HepG2 (cell line): ENCODE measurements around the gene MADCAM1. TPM values are rescaled to one million over a fixed set of nuclear protein-coding genes. Genes with fewer than 3 reads are reported as not detected.

Experiments
- KDM2A ChIP-seq: sonication (generic); formaldehyde crosslinking; IDR thresholded peaks from 2 replicates; pipeline ENCODE4 v1.4.0; 2020; ENCODE audit warnings: low read depth, missing genetic modification reagents, borderline replicate concordance
- MTA1 ChIP-seq: sonication (generic); formaldehyde crosslinking; IDR thresholded peaks from 2 replicates; pipeline ENCODE4 v1.4.0; 2020; ENCODE audit warnings: missing genetic modification reagents, mild to moderate bottlenecking, borderline replicate concordance
- NR2F6 ChIP-seq, 2 experiments: IDR thresholded peaks; 2 replicates each; pipeline ENCODE4 v1.6.1; 2016; ENCODE audit warnings: antibody characterized with exemption in 1 of 2, mild to moderate bottlenecking in 1 of 2
- SOX5 ChIP-seq: IDR thresholded peaks from 2 replicates; pipeline ENCODE4 v1.6.1; 2016; ENCODE audit warnings: borderline replicate concordance
- SP5 ChIP-seq: IDR thresholded peaks from 2 replicates; pipeline ENCODE4 v1.6.1; 2016; ENCODE audit warnings: low read depth, borderline replicate concordance
- ZZZ3 ChIP-seq: sonication (generic); formaldehyde crosslinking; IDR thresholded peaks from 2 replicates; pipeline ENCODE4 v1.4.0; 2020; ENCODE audit warnings: missing genetic modification reagents, mild to moderate bottlenecking, borderline replicate concordance
- polyA plus RNA-seq, 8 experiments: library from polyadenylated mRNA; depleted of rRNA in 3 of 8; stranded (reverse) in 7 of 8; unstranded in 1 of 8; fragments of >200 nt; fragmentation: Illumina TruSeq in 4 of 8; extraction: Trizol in 4 of 8; gene quantifications; 2 replicates each; pipeline versions ENCODE4 v1.2.1 to v1.2.3, GENCODE V29; 2011 to 2016; ENCODE audit warnings: low read depth in 4 of 8, missing spikeins in 1 of 8, mixed read lengths in 1 of 8; ENCODE audit not compliant: insufficient read depth in 1 of 8
- total RNA-seq, 5 experiments: library from RNA; depleted of rRNA; stranded (reverse); fragments of >200 nt; fragmentation: Illumina TruSeq; extraction: Trizol; gene quantifications; 2 replicates each; pipeline ENCODE4 v1.2.3, GENCODE V29; 2016; ENCODE audit warnings: low read depth in 1 of 5
- TF ChIP-seq, protein P1 (sequence below): sonication (generic); formaldehyde crosslinking; IDR thresholded peaks from 2 replicates; pipeline ENCODE4 v1.5.1; 2020; ENCODE audit warnings: mild to moderate bottlenecking, missing genetic modification reagents, moderate library complexity
- TF ChIP-seq, protein P2 (sequence below): sonication (generic); formaldehyde crosslinking; IDR thresholded peaks from 2 replicates; pipeline ENCODE4 v1.5.0; 2020; ENCODE audit warnings: mild to moderate bottlenecking, missing genetic modification reagents
- TF ChIP-seq, protein P3 (sequence below): sonication (generic); formaldehyde crosslinking; IDR thresholded peaks from 2 replicates; pipeline ENCODE4 v1.5.0; 2020; ENCODE audit warnings: missing genetic modification reagents
- TF ChIP-seq, protein P4 (sequence below): sonication (generic); formaldehyde crosslinking; IDR thresholded peaks from 2 replicates; pipeline ENCODE4 v1.9.0; 2022; ENCODE audit warnings: missing genetic modification reagents, mild to moderate bottlenecking, borderline replicate concordance
- TF ChIP-seq, protein P5 (sequence below): sonication (generic); formaldehyde crosslinking; IDR thresholded peaks from 2 replicates; pipeline ENCODE4 v1.5.0; 2020; ENCODE audit warnings: missing genetic modification reagents
- TF ChIP-seq, protein P6 (sequence below): IDR thresholded peaks from 2 replicates; pipeline ENCODE4 v1.6.1; 2016; ENCODE audit warnings: missing compliant biosample characterization, missing genetic modification reagents, borderline replicate concordance
- TF ChIP-seq, protein P7 (sequence below): sonication (generic); formaldehyde crosslinking; IDR thresholded peaks from 2 replicates; pipeline ENCODE4 v1.4.0; 2020; ENCODE audit warnings: missing genetic modification reagents

Gene MADCAM1
- total and polyA plus RNA-seq, 2 of the 13 experiments (the other 11 are each of a cell fraction or from before 2014, with no cell fraction given): 0.29 to 0.33 TPM

DNA sequence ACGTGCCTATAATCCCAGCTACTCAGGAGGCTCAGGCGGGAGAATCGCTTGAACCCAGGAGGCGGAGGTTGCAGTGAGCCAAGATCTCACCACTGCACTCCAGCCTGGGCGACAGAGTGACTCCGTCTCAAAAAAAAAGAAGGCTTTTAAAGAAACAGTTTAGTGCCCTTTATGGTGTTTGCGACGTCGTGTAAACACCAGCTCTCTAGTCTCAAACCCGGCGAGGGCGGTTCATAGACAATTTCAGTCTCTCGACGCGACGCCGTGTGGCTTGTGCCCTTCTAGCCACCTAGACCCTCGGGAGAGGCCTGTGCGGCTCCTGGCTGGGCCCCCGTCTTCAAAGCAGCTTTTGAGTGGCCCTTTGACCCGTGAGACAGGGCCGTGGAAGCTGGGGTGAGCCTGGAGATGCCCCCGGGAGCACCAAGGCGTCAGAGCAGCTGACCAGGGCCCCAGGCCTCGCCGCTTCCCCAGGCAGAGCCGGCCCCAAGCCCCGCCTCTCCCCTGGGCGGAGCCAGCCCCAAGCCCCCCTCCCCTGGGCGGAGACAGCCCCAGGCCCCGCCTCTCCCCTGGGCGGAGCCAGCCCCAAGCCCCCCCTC lies 5.0 kb upstream of the MADCAM1 start (continued):
- TF ChIP-seq, protein P1, sequence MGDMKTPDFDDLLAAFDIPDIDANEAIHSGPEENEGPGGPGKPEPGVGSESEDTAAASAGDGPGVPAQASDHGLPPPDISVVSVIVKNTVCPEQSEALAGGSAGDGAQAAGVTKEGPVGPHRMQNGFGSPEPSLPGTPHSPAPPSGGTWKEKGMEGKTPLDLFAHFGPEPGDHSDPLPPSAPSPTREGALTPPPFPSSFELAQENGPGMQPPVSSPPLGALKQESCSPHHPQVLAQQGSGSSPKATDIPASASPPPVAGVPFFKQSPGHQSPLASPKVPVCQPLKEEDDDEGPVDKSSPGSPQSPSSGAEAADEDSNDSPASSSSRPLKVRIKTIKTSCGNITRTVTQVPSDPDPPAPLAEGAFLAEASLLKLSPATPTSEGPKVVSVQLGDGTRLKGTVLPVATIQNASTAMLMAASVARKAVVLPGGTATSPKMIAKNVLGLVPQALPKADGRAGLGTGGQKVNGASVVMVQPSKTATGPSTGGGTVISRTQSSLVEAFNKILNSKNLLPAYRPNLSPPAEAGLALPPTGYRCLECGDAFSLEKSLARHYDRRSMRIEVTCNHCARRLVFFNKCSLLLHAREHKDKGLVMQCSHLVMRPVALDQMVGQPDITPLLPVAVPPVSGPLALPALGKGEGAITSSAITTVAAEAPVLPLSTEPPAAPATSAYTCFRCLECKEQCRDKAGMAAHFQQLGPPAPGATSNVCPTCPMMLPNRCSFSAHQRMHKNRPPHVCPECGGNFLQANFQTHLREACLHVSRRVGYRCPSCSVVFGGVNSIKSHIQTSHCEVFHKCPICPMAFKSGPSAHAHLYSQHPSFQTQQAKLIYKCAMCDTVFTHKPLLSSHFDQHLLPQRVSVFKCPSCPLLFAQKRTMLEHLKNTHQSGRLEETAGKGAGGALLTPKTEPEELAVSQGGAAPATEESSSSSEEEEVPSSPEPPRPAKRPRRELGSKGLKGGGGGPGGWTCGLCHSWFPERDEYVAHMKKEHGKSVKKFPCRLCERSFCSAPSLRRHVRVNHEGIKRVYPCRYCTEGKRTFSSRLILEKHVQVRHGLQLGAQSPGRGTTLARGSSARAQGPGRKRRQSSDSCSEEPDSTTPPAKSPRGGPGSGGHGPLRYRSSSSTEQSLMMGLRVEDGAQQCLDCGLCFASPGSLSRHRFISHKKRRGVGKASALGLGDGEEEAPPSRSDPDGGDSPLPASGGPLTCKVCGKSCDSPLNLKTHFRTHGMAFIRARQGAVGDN (CRISPR knock-in tag): peak; percentile 91
- peak; percentile 19; the same call in 1 of the 2 replicates for TF ChIP-seq NR2F6 (IDR thresholded peaks at IDR 0.05)
- TF ChIP-seq NR2F6 (CRISPR knock-in tag; IDR thresholded peaks at IDR 0.05): no peak
- peak; percentile 67 for TF ChIP-seq KDM2A (CRISPR knock-in tag)
- TF ChIP-seq, protein P2, sequence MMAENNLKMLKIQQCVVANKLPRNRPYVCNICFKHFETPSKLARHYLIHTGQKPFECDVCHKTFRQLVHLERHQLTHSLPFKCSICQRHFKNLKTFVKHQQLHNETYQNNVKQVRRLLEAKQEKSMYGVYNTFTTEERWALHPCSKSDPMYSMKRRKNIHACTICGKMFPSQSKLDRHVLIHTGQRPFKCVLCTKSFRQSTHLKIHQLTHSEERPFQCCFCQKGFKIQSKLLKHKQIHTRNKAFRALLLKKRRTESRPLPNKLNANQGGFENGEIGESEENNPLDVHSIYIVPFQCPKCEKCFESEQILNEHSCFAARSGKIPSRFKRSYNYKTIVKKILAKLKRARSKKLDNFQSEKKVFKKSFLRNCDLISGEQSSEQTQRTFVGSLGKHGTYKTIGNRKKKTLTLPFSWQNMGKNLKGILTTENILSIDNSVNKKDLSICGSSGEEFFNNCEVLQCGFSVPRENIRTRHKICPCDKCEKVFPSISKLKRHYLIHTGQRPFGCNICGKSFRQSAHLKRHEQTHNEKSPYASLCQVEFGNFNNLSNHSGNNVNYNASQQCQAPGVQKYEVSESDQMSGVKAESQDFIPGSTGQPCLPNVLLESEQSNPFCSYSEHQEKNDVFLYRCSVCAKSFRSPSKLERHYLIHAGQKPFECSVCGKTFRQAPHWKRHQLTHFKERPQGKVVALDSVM (CRISPR knock-in tag): peak; percentile 54; the same call in 1 of the 2 replicates
- TF ChIP-seq, protein P3, sequence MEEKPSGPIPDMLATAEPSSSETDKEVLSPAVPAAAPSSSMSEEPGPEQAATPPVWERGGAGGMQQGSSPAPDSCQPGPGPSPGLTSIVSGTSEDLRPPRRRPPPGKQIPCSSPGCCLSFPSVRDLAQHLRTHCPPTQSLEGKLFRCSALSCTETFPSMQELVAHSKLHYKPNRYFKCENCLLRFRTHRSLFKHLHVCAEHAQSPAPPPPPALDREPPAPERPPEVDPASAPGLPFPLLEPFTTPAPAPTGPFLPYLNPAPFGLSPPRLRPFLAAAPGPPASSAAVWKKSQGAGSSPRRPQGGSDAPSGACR (CRISPR knock-in tag): no peak
- TF ChIP-seq SOX5 (CRISPR knock-in tag): no peak
- TF ChIP-seq, protein P4, sequence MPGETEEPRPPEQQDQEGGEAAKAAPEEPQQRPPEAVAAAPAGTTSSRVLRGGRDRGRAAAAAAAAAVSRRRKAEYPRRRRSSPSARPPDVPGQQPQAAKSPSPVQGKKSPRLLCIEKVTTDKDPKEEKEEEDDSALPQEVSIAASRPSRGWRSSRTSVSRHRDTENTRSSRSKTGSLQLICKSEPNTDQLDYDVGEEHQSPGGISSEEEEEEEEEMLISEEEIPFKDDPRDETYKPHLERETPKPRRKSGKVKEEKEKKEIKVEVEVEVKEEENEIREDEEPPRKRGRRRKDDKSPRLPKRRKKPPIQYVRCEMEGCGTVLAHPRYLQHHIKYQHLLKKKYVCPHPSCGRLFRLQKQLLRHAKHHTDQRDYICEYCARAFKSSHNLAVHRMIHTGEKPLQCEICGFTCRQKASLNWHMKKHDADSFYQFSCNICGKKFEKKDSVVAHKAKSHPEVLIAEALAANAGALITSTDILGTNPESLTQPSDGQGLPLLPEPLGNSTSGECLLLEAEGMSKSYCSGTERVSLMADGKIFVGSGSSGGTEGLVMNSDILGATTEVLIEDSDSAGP: peak; percentile 47
- peak; percentile 69; the same call in 1 of the 2 replicates for TF ChIP-seq MTA1 (CRISPR knock-in tag)
- peak; percentile 29; the same call in 1 of the 2 replicates for TF ChIP-seq SP5 (CRISPR knock-in tag)
- TF ChIP-seq, protein P5, sequence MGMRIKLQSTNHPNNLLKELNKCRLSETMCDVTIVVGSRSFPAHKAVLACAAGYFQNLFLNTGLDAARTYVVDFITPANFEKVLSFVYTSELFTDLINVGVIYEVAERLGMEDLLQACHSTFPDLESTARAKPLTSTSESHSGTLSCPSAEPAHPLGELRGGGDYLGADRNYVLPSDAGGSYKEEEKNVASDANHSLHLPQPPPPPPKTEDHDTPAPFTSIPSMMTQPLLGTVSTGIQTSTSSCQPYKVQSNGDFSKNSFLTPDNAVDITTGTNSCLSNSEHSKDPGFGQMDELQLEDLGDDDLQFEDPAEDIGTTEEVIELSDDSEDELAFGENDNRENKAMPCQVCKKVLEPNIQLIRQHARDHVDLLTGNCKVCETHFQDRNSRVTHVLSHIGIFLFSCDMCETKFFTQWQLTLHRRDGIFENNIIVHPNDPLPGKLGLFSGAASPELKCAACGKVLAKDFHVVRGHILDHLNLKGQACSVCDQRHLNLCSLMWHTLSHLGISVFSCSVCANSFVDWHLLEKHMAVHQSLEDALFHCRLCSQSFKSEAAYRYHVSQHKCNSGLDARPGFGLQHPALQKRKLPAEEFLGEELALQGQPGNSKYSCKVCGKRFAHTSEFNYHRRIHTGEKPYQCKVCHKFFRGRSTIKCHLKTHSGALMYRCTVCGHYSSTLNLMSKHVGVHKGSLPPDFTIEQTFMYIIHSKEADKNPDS (CRISPR knock-in tag): no peak
- TF ChIP-seq, protein P6, sequence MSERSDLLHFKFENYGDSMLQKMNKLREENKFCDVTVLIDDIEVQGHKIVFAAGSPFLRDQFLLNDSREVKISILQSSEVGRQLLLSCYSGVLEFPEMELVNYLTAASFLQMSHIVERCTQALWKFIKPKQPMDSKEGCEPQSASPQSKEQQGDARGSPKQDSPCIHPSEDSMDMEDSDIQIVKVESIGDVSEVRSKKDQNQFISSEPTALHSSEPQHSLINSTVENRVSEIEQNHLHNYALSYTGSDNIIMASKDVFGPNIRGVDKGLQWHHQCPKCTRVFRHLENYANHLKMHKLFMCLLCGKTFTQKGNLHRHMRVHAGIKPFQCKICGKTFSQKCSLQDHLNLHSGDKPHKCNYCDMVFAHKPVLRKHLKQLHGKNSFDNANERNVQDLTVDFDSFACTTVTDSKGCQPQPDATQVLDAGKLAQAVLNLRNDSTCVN (CRISPR knock-in tag): peak; percentile 46; the same call in 1 of the 2 replicates
- peak; percentile 60; the same call in 1 of the 2 replicates for TF ChIP-seq ZZZ3 (CRISPR knock-in tag)
- TF ChIP-seq, protein P7, sequence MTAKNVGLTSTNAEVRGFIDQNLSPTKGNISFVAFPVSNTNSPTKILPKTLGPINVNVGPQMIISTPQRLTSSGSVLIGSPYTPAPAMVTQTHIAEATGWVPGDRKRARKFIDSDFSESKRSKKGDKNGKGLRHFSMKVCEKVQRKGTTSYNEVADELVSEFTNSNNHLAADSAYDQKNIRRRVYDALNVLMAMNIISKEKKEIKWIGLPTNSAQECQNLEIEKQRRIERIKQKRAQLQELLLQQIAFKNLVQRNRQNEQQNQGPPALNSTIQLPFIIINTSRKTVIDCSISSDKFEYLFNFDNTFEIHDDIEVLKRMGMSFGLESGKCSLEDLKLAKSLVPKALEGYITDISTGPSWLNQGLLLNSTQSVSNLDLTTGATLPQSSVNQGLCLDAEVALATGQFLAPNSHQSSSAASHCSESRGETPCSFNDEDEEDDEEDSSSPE: 0 out of 2 replicates have a peak, but pooled peaks have one; percentile 25
